ENCODE measurements around the gene KRTAP4-5. TPM values are rescaled to one million over a fixed set of nuclear protein-coding genes. Genes with fewer than 3 reads are reported as not detected.

KRTAP4-5 gene
- total RNA-seq, 1 experiment from 2014 or later = not detected

GRCh38 chr17:41133880-41134735, 15.5 kb downstream of the KRTAP4-5 start:
- no peak for DNase-seq
- no TSS peak for BruUV-seq (replicated peaks)
- no peaks in the 10 kb centered on the region for H3K4me1 Mint-ChIP-seq (ENCODE audit: low read depth, unreplicated experiment)
- H3K9me3 Mint-ChIP-seq (ENCODE audit: unreplicated experiment) = peaks cover 46% of the 10 kb centered on the region
- Histone ChIP-seq H3K4me1 (no peaks in the 10 kb centered on the region), H3K9me3 (no peaks in the 10 kb centered on the region), H3K4me3 (ENCODE audit: low read depth, low read length) (no peak overlapping the region), H3K36me3 (ENCODE audit: control insufficient read depth, insufficient read depth, low read length) (no peaks in the 10 kb centered on the region), H3K27me3 (replicated peaks; ENCODE audit: control insufficient read depth, insufficient read depth, low read length) (no peaks in the 10 kb centered on the region)
- ChIA-PET CTCF (interaction anchor here (0.6 kb wide), 1 partner anchor 1313 kb away, joined by 3 read pairs; no protein-coding TSS in a partner anchor), POLR2A (no interaction called here)
- no peaks in the 10 kb centered on the region for H3K36me3 Mint-ChIP-seq (ENCODE audit: insufficient read depth, unreplicated experiment)
- TF ChIP-seq CTCF (IDR thresholded peaks at IDR 0.05; ENCODE audit: insufficient read depth in 1 of 2, low read depth in 1 of 2, low read length in 1 of 2, severe bottlenecking in 1 of 2, unreplicated experiment in 1 of 2) = no peak
- no peaks in the 10 kb centered on the region for H3K27me3 Mint-ChIP-seq (ENCODE audit: insufficient read depth, unreplicated experiment)
- H3K27ac Mint-ChIP-seq (ENCODE audit: unreplicated experiment) = no peak overlapping the region
- intact Hi-C loops (cut with micrococcal nuclease; ENCODE audit: unreplicated experiment) = no loop called here
- no peak overlapping the region for H3K4me3 Mint-ChIP-seq (ENCODE audit: unreplicated experiment)

- no peaks in the 10 kb centered on the region for H3K36me3 Mint-ChIP-seq (ENCODE audit: insufficient read depth, unreplicated experiment)
- no peaks in the 10 kb centered on the region for H3K4me1 Mint-ChIP-seq (ENCODE audit: low read depth, unreplicated experiment)
- H3K36me3 ChIP-seq (ENCODE audit: control insufficient read depth, insufficient read depth, low read length) = no peaks in the 10 kb centered on the region
- H3K4me3 Mint-ChIP-seq (ENCODE audit: unreplicated experiment) = no peak overlapping the region
- no TSS peak for BruUV-seq (replicated peaks)
- intact Hi-C loops (cut with micrococcal nuclease; ENCODE audit: unreplicated experiment) = no loop called here
- H3K9me3 Mint-ChIP-seq (ENCODE audit: unreplicated experiment) = peaks cover 24% of the 10 kb centered on the region
- no peak overlapping the region for H3K4me3 ChIP-seq (ENCODE audit: low read depth, low read length)
- no peaks in the 10 kb centered on the region for H3K27me3 Mint-ChIP-seq (ENCODE audit: insufficient read depth, unreplicated experiment)
- DNase-seq = no peak
- no peaks in the 10 kb centered on the region for H3K4me1 ChIP-seq
- ChIA-PET POLR2A (no interaction called here), CTCF (no interaction called here)
- no peak for TF ChIP-seq CTCF (IDR thresholded peaks at IDR 0.05; ENCODE audit: insufficient read depth in 1 of 2, low read depth in 1 of 2, low read length in 1 of 2, severe bottlenecking in 1 of 2, unreplicated experiment in 1 of 2)
- H3K9me3 ChIP-seq = no peaks in the 10 kb centered on the region
- no peaks in the 10 kb centered on the region for H3K27me3 ChIP-seq (replicated peaks; ENCODE audit: control insufficient read depth, insufficient read depth, low read length)
- H3K27ac Mint-ChIP-seq (ENCODE audit: unreplicated experiment) = no peak overlapping the region
Observed at GRCh38 chr17:41131979-41132378, 17.6 kb downstream of the KRTAP4-5 start.

DNA sequence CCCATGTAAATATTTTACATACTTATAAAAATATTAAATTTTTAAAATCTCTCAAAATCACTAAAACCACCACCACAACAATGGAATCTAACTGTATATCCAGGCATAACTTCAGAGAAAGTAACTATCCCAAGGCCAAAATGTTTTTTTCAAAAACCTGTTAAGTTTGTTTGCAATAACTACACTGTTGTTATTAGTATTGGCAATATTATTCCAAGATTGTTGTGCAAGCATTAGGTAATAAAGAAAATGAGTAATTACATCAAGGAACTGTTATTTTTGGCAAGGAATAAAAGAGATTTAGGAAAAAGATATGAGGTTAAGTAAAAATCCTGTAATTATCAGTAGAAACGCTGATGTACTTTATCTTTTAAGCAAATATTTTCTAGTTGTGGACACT, 22.3 kb downstream of the KRTAP4-5 start:
- no peak overlapping the region for H3K4me3 ChIP-seq (ENCODE audit: low read depth, low read length)
- Mint-ChIP-seq H3K36me3 (ENCODE audit: insufficient read depth, unreplicated experiment) (no peaks in the 10 kb centered on the region), H3K9me3 (ENCODE audit: unreplicated experiment) (peaks cover 12% of the 10 kb centered on the region), H3K4me1 (ENCODE audit: low read depth, unreplicated experiment) (no peaks in the 10 kb centered on the region), H3K4me3 (ENCODE audit: unreplicated experiment) (no peak overlapping the region), H3K27ac (ENCODE audit: unreplicated experiment) (no peak overlapping the region), H3K27me3 (ENCODE audit: insufficient read depth, unreplicated experiment) (no peaks in the 10 kb centered on the region)
- TF ChIP-seq CTCF (IDR thresholded peaks at IDR 0.05; ENCODE audit: insufficient read depth in 1 of 2, low read depth in 1 of 2, low read length in 1 of 2, severe bottlenecking in 1 of 2, unreplicated experiment in 1 of 2) = no peak
- no peak for DNase-seq
- ChIA-PET POLR2A (no interaction called here), CTCF (no interaction called here)
- no peaks in the 10 kb centered on the region for H3K36me3 ChIP-seq (ENCODE audit: control insufficient read depth, insufficient read depth, low read length)
- no peaks in the 10 kb centered on the region for H3K4me1 ChIP-seq
- no TSS peak for BruUV-seq (replicated peaks)
- H3K9me3 ChIP-seq = no peaks in the 10 kb centered on the region
- intact Hi-C loops (cut with micrococcal nuclease; ENCODE audit: unreplicated experiment) = no loop called here
- no peaks in the 10 kb centered on the region for H3K27me3 ChIP-seq (replicated peaks; ENCODE audit: control insufficient read depth, insufficient read depth, low read length)
